Psoas muscle (tissue), 8 donors: ENCODE measurements around the gene PRKN. TPM values are rescaled to one million over a fixed set of nuclear protein-coding genes. Genes with fewer than 3 reads are reported as not detected.

Source experiments
- ATAC-seq, 4 donors: fragments of 200-7000 bp; cut with Tn5 transposase; one replicate each; pipeline ENCODE4 v1.9.1; 2020; ENCODE audit warnings: moderate library complexity in 3 of 4, mild to moderate bottlenecking in 2 of 4
- DNase-seq, 2 donors: peaks; one replicate each; pipeline ENCODE4 v3.0.0-alpha.2; 2020
- H3K27ac ChIP-seq: fragments of 200-600 bp; one replicate; pipeline ENCODE4 v1.8.0; 2022
- H3K27me3 ChIP-seq, 3 donors: fragments of 200-600 bp in 1 of 3; one replicate each; pipeline versions ENCODE4 v1.6.1 to v1.8.0; 2013 to 2022; ENCODE audit warnings: low read length in 2 of 3, mild to moderate bottlenecking in 2 of 3, moderate library complexity in 1 of 3; ENCODE audit not compliant: insufficient read depth in 3 of 3
- H3K36me3 ChIP-seq, 2 donors: fragments of 200-600 bp in 1 of 2; one replicate each; pipeline versions ENCODE4 v1.6.1 to v1.8.0; 2013 to 2022; ENCODE audit warnings: low read depth in 1 of 2, mild to moderate bottlenecking in 1 of 2, moderate library complexity in 1 of 2; ENCODE audit not compliant: insufficient read depth in 1 of 2
- H3K4me1 ChIP-seq: fragments of 200-600 bp; one replicate; pipeline ENCODE4 v1.8.0; 2022
- H3K4me3 ChIP-seq: fragments of 200-600 bp; one replicate; pipeline ENCODE4 v1.8.0; 2022; ENCODE audit warnings: mild to moderate bottlenecking
- H3K9me3 ChIP-seq: fragments of 200-600 bp; one replicate; pipeline ENCODE4 v1.8.0; 2022
- CTCF ChIP-seq: fragments of 200-600 bp; IDR thresholded peaks from one replicate; pipeline ENCODE4 v1.8.0; 2022; ENCODE audit warnings: antibody characterized with exemption
- WGBS, 3 donors: extraction: QIAGEN DNeasy Blood & Tissue Kit; methylation state at CpG; one replicate each; pipeline versions ENCODE4 v1.1.6 to v1.1.7; 2013; 5-methylcytosine and 5-hydroxymethylcytosine counted together
- intact Hi-C, 2 donors: fragments of 100-400 bp; cut with DNase I; formaldehyde crosslinking; loops; one replicate each; pipeline versions ENCODE4 v1.11.0 to v1.14.2; 2022
- polyA plus RNA-seq, 3 donors: library from polyadenylated mRNA; stranded (reverse); fragments of 200-250 nt; gene quantifications; one replicate each; pipeline ENCODE4 v1.2.3, GENCODE V29; 2013
- total RNA-seq, 4 donors: library from RNA; stranded (reverse); fragmentation: NEBNext Ultra II Directional in 2 of 4; extraction: Animal tissue kit (Norgen Biotek cat#: 25700) in 2 of 4; gene quantifications; one replicate each; pipeline versions ENCODE4 v1.2.1 to v1.2.4, GENCODE V29; 2021 to 2023
- donor health status: healthy with polysubstance abuse.
- donor health status: DM: no; HTN: no; CAD: no; lungs with moderate emphysema.
- donor health status: Bipolar disorder and iron deficiency.
- donor health status: healthy.
- donor health status: DM: yes; HTN: yes; CAD: no.
- donor health status: DM: no; HTN: no; CAD: no.
- donor health status: DM: no; HTN: no; CAD: no.
- donor health status: DM: yes; HTN: yes; CAD: no.

PRKN gene
- total and polyA plus RNA-seq, 7 donors, result 1.5 to 19.5 (median 11.7) TPM

GRCh38 chr6:161663682-161664081 lies 1063.9 kb downstream of the PRKN start:
- TF ChIP-seq CTCF, result no peak
- WGBS, 3 donors, result 95 to 99% (median 95%) methylated on average over 8 of the region's 8 CpGs
- ATAC-seq (no peak), DNase-seq (no peak)
- no peaks in the 10 kb centered on the region for H3K4me1 ChIP-seq
- no peaks in the 10 kb centered on the region for H3K36me3 ChIP-seq
- intact Hi-C loops, result no loop called here
- no peaks in the 10 kb centered on the region for H3K9me3 ChIP-seq
- no peak overlapping the region for H3K4me3 ChIP-seq
- H3K27ac ChIP-seq, result no peak overlapping the region
- H3K27me3 ChIP-seq, result no peaks in the 10 kb centered on the region

GRCh38 chr6:161660666-161661571 lies 1066.6 kb downstream of the PRKN start:
- DNase-seq (no peak), ATAC-seq (no peak)
- intact Hi-C loops, result no loop called here
- WGBS, 3 donors, result 92 to 94% (median 93%) methylated on average over 10 of the region's 10 CpGs
- no peaks in the 10 kb centered on the region for H3K9me3 ChIP-seq
- no peak for TF ChIP-seq CTCF
- H3K27me3 ChIP-seq, result no peaks in the 10 kb centered on the region
- no peak overlapping the region for H3K27ac ChIP-seq
- no peaks in the 10 kb centered on the region for H3K4me1 ChIP-seq
- no peaks in the 10 kb centered on the region for H3K36me3 ChIP-seq
- H3K4me3 ChIP-seq, result no peak overlapping the region

GRCh38 chr6:161658211-161658610 lies 1069.4 kb downstream of the PRKN start:
- Histone ChIP-seq H3K4me3 (no peak overlapping the region), H3K27ac (no peak overlapping the region), H3K9me3 (no peaks in the 10 kb centered on the region), H3K4me1 (no peaks in the 10 kb centered on the region), H3K36me3 (no peaks in the 10 kb centered on the region), H3K27me3 (no peaks in the 10 kb centered on the region)
- intact Hi-C loops, result no loop called here
- DNase-seq (no peak), ATAC-seq (no peak)
- no peak for TF ChIP-seq CTCF
- WGBS, 3 donors, result 74 to 80% (median 75%) methylated on average over 4 of the region's 4 CpGs

GRCh38 chr6:161654209-161654608 lies 1073.4 kb downstream of the PRKN start:
- ATAC-seq, result no peak
- no peak for DNase-seq
- H3K9me3 ChIP-seq, result peaks cover 5% of the 10 kb centered on the region
- TF ChIP-seq CTCF, result no peak
- no peaks in the 10 kb centered on the region for H3K4me1 ChIP-seq
- no peaks in the 10 kb centered on the region for H3K36me3 ChIP-seq
- no peak overlapping the region for H3K27ac ChIP-seq
- H3K4me3 ChIP-seq, result no peak overlapping the region
- intact Hi-C loops, result no loop called here
- H3K27me3 ChIP-seq, result no peaks in the 10 kb centered on the region
- WGBS, 3 donors, result 76 to 93% (median 85%) methylated on average over 6 of the region's 6 CpGs
